GM19043 (cell line): ENCODE measurements around the gene TOMM70.
A peak's percentile ranks its signal among the peaks of the same experiment; 100 is the strongest.
"Not testable (repeated sequence)": the region's sequence is repeated elsewhere in the genome, so short reads cannot be mapped to it uniquely, and the experiment has no call there.

Experiments used
- ATAC-seq: cut with Tn5 transposase; IDR thresholded peaks from one replicate; pipeline ENCODE4 v1.9.1; 2021; ENCODE audit warnings: low read depth; ENCODE audit not compliant: unreplicated experiment

TOMM70 gene

DNA sequence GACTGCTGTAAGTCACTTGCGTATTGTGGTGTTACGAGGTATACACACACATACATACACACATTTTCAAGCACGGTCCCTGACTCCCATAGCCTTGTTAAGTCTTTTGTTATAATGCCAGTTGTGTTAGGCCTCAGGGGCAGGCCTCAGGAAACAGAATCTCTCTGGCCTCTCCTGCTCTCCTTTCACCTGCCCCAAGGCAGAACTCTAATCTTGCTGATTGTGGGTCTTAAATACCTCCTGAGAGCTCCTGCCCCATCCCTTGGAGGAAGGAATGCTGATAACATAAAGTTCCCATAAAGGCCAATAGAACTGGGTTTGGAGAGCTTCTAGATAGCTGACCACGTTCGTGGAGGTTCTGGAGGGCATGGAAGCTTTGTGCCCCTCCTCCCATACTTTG is 70.2 kb downstream of the TOMM70 start:
- no peak for ATAC-seq

DNA sequence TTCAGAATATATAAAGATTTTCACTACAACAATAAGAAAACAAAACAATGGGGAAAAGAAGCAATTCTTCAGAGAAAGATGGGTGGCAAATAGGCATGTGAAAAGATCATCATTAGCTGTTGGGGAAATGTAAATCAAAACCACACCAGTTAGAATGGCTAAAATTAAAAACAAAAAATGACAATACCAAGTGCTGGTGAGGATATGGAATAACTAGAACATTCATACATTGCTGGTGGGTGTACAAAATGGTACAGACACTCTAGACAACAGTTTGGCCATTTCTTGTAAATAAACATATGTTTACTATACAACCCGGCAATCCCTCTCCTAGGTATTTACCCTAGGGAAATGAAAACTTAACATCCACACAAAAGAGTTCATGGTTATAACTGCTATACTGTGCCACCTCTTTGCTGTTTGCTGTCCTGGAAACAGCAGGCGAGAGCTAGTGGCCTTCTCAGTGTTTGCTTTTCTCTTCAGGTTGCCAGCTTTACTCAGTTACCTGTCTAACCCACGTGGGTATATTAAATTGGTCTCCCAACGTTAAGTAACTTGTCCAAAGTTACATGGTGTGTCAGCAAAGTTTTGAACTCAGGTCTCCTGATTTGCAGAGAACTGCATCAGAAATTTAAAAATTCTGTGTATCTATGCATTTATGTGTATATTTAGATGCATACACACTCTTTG is 70.9 kb downstream of the TOMM70 start:
- no peak for ATAC-seq

DNA sequence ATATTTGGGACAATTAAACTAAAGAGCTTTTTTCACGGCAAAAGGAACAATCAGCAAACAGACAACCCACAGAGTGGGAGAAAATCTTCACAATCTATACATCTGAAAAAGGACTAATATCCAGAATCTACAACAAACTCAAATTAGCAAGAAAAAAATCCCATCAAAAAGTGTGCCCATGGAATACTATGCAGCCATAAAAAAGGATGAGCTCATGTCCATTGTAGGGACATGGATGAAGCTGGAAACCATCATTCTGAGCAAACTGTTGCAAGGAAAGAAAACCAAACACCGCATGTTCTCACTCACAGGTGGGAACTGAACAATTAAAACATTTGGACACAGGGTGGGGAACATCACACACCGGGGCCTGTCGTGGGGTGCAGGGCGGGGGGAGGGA is 73.5 kb downstream of the TOMM70 start:
- not testable (repeated sequence) for ATAC-seq

DNA sequence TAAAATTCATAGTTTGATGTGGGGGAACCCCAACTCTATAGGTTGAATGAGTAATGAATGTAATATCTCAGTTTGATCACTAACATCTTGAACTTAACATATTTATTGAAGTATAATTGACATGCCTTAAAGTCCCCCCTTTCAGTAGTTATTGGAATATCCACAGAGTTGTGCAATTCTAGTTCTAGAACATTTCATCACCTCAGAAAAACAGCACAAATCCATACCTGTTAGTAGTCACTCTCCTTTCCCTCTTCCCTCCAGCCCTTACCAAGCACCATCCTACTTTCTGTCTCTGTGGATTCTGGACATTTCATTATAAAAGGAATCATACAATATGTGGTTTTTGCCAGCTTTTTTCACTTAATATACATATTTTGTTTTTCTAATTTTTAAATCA is 75.1 kb downstream of the TOMM70 start:
- ATAC-seq = no peak

DNA sequence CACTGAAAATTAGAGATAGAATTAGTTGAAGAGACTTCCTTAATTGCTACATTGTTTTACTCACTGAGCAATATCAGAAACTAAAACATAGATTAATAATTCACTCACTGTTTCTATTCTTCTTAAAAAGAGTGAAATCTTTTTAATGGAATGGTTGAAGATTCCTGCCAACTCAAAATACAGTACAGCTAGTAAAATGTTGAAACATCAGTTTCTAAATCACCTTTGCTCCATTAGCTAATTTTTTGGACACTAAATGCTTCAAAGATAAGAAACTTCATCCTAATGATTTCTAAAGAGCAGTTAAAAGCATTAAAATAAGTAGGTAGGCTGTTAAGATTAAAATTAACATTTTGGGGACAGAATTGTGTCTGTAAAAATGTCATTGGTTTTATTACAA is 76.8 kb downstream of the TOMM70 start:
- ATAC-seq = no peak

DNA sequence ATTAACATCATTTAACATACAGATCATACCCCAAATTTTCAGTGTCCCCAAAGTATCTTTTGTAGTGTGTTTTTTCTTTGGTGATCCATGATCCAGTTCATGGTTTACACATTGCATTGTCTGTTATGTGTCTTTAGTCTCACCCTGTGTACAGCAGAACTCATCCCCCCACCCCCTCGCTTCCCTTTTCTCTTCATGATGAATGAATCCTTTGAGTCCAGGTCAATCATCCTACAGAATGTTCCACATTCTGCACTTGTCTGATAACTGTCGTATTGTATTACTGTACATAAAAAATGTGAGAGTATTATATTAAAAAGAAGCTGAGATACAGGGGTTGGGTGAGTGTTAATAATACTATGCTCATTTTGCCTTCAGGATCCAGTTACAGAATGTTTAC is 80.9 kb downstream of the TOMM70 start:
- no peak for ATAC-seq

DNA sequence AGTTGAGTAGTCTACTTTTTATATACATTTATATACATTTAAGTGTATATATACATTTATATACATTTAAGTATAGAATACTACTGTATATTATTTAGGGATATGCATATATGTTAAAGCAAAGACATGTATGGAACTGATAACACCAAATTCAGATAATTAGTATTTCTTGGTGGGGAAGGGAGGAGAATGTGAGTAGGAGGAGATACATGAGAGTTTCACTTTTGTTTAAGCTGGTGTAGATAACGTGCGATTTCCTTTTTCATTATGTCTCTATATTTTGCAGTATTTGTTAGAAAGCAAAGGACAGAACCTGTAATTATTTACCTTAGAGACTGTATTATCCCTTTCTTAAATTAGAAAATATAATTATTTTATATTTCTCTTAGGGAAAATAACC is 83.0 kb downstream of the TOMM70 start:
- peak; percentile 64 for ATAC-seq

DNA sequence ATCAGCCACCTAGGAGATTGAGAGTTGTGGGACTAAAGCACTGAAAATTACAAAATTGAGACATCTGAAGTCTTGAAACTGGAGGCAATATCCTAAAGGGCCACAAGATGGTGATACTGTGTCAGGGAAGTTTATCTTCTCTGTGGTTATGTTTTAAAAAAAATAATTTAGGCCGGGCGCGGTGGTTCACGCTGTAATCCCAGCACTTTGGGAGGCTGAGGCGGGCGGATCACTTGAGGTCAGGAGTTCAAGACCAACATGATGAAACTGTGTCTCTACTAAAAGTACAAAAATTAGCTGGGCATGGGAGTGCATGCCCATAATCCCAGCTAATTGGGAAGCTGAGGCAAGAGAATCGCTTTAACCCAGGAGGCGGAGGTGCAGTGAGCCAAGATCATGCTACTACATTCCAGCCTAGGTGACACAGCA is 84.2 kb downstream of the TOMM70 start:
- peak; percentile 74 for ATAC-seq
